Testis (tissue), 3 donors: ENCODE data around the gene PRELID2. TPM values are rescaled to one million over a fixed set of nuclear protein-coding genes. Genes with fewer than 3 reads are reported as not detected.

Experiments
- DNase-seq: peaks from one replicate; pipeline ENCODE4 v3.0.0-alpha.2; 2019
- H3K27ac ChIP-seq, 2 donors: fragments of 200-600 bp; sonication (generic); one replicate each; pipeline ENCODE4 v1.5.1; 2019
- H3K27me3 ChIP-seq: fragments of 200-600 bp; sonication (generic); one replicate; pipeline ENCODE4 v1.5.1; 2019
- H3K36me3 ChIP-seq: fragments of 200-600 bp; sonication (generic); one replicate; pipeline ENCODE4 v1.5.1; 2017; ENCODE audit warnings: low read depth; ENCODE audit errors: missing control alignments
- H3K4me1 ChIP-seq: fragments of 200-600 bp; sonication (generic); one replicate; pipeline ENCODE4 v1.5.1; 2019
- H3K4me3 ChIP-seq, 2 donors: fragments of 200-600 bp; sonication (generic); one replicate each; pipeline ENCODE4 v1.5.1; 2017 to 2019
- H3K9me3 ChIP-seq: fragments of 200-600 bp; sonication (generic); one replicate; pipeline ENCODE4 v1.5.1; 2017
- POLR2A ChIP-seq: fragments of 450-650 bp; IDR thresholded peaks from one replicate; pipeline ENCODE4 v1.6.1; 2017; ENCODE audit warnings: antibody characterized with exemption, mild to moderate bottlenecking, moderate library complexity
- WGBS, 2 donors: methylation state at CpG; one replicate each; pipeline ENCODE4 v1.1.5; 2018; 5-methylcytosine and 5-hydroxymethylcytosine counted together
- intact Hi-C: fragments of 100-400 bp; cut with DNase I; formaldehyde crosslinking; loops from one replicate; pipeline ENCODE4 v1.15.1; 2023; ENCODE audit warnings: low total_unique reads
- polyA plus RNA-seq: library from polyadenylated mRNA; stranded (reverse); fragments of 350-450 nt; fragmentation: Illumina TruSeq; extraction: RNeasy Lipid Tissue Mini Kit (QIAGEN cat#74804); gene quantifications from one replicate; pipeline ENCODE4 v1.2.3, GENCODE V29; 2014; ENCODE audit warnings: low read depth, low replicate concordance; ENCODE audit not compliant: insufficient read depth
- total RNA-seq, 2 donors: library from RNA; depleted of rRNA; stranded (reverse); fragments of >200 nt; gene quantifications; one replicate each; pipeline ENCODE4 v1.2.3, GENCODE V29; 2016
- TF ChIP-seq, protein P1 (sequence below), 3 experiments: fragments of 450-650 bp in 2 of 3; fragments of 200-600 bp in 1 of 3; sonication (generic) in 1 of 3; IDR thresholded peaks; one replicate each; pipeline ENCODE4 v1.5.1; 2016 to 2019; ENCODE audit warnings: antibody characterized with exemption in 3 of 3, mild to moderate bottlenecking in 2 of 3, moderate library complexity in 1 of 3

The PRELID2 gene
- total and polyA plus RNA-seq, 3 donors from 2014 or later: 2.9 to 15.7 (median 13.8) TPM

- 44 to 47% methylated on average over 5 of the region's 5 CpGs for WGBS, 2 donors
- intact Hi-C loops: no loop called here
- Histone ChIP-seq H3K36me3 (no peaks in the 10 kb centered on the region), H3K27me3 (no peaks in the 10 kb centered on the region), H3K9me3 (no peaks in the 10 kb centered on the region), H3K4me3 (no peak overlapping the region), H3K4me1 (no peaks in the 10 kb centered on the region), H3K27ac (no peak overlapping the region)
- DNase-seq: no peak
- TF ChIP-seq, protein P1, sequence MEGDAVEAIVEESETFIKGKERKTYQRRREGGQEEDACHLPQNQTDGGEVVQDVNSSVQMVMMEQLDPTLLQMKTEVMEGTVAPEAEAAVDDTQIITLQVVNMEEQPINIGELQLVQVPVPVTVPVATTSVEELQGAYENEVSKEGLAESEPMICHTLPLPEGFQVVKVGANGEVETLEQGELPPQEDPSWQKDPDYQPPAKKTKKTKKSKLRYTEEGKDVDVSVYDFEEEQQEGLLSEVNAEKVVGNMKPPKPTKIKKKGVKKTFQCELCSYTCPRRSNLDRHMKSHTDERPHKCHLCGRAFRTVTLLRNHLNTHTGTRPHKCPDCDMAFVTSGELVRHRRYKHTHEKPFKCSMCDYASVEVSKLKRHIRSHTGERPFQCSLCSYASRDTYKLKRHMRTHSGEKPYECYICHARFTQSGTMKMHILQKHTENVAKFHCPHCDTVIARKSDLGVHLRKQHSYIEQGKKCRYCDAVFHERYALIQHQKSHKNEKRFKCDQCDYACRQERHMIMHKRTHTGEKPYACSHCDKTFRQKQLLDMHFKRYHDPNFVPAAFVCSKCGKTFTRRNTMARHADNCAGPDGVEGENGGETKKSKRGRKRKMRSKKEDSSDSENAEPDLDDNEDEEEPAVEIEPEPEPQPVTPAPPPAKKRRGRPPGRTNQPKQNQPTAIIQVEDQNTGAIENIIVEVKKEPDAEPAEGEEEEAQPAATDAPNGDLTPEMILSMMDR (IDR thresholded peaks at IDR 0.05): no peak
- TF ChIP-seq POLR2A: no peak
Observed at GRCh38 chr5:145752947-145753346, 82.2 kb downstream of the PRELID2 start.

- 82 to 91% methylated on average over 2 of the region's 2 CpGs for WGBS, 2 donors
- no peaks in the 10 kb centered on the region for H3K9me3 ChIP-seq
- H3K4me3 ChIP-seq: no peak overlapping the region
- no peaks in the 10 kb centered on the region for H3K4me1 ChIP-seq
- H3K27ac ChIP-seq: no peak overlapping the region
- no peaks in the 10 kb centered on the region for H3K27me3 ChIP-seq
- TF ChIP-seq, protein P1 (IDR thresholded peaks at IDR 0.05): no peak
- no peak for TF ChIP-seq POLR2A
- H3K36me3 ChIP-seq: no peaks in the 10 kb centered on the region
- intact Hi-C loops: no loop called here
- DNase-seq: no peak
Observed at GRCh38 chr5:145752534-145752933, 82.6 kb downstream of the PRELID2 start.

DNA sequence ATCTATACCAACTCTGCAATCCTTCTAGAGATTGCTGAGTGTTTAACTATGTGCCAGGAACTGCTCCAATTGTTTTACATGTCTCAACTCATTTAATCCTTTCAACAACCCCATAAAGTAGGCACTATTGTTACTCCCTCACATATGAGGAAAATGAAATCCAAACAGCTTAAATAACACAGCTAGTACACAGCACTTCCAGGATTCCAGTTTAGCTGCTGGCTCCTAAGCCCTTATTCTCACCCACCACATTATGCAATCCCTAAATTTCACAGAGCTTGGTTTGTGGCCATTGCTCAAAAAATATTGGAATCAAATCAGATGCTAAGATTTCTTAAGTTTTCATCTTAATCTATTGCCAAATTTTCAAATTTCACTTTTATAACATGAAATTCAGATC, 84.9 kb downstream of the PRELID2 start:
- H3K27ac ChIP-seq: no peak overlapping the region
- H3K27me3 ChIP-seq: no peaks in the 10 kb centered on the region
- no peaks in the 10 kb centered on the region for H3K9me3 ChIP-seq
- no peaks in the 10 kb centered on the region for H3K4me1 ChIP-seq
- no peak for TF ChIP-seq POLR2A
- TF ChIP-seq, protein P1 (IDR thresholded peaks at IDR 0.05): no peak
- H3K36me3 ChIP-seq: no peaks in the 10 kb centered on the region
- intact Hi-C loops: no loop called here
- H3K4me3 ChIP-seq: no peak overlapping the region
- no peak for DNase-seq

DNA sequence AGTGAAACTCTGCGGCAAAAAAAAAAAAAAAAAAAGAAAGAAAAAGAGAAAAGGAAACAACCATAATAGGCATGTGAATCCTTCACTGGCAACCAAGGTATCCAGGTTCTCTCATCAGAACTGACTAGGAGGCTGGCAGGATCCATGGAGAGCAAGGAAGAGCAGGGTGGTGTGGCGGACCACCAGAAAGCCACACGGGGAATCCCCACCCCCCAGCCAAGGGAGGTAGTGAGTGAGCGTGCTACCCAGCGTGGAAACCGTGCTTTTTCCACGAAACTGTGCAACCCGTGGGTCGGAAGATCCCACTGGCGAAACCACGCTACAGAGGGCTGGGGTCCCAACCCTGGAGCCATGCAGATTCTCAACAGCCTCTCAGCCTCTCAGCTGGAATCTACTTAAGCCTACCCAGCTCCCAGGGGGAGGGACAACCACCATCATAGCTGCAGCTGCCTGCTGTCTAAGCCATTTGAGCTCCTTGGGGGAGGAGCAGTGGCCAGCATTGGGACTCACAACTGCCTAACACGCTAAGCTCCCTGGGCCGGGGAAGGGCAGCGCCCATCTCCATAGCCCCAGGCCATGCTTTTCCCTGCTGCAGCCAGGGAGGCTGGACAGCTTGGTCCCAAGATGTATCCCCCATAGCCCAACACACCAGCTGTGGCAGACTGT, 91.6 kb downstream of the PRELID2 start:
- H3K4me1 ChIP-seq: no peaks in the 10 kb centered on the region
- intact Hi-C loops: no loop called here
- TF ChIP-seq, protein P1 (IDR thresholded peaks at IDR 0.05): no peak
- TF ChIP-seq POLR2A: no peak
- DNase-seq: no peak
- H3K36me3 ChIP-seq: no peaks in the 10 kb centered on the region
- H3K4me3 ChIP-seq: no peak overlapping the region
- H3K27me3 ChIP-seq: no peaks in the 10 kb centered on the region
- H3K27ac ChIP-seq: no peak overlapping the region
- WGBS, 2 donors: 94 to 96% methylated on average over 12 to 14 of the region's 14 CpGs
- H3K9me3 ChIP-seq: no peaks in the 10 kb centered on the region

- H3K27ac ChIP-seq: no peak overlapping the region
- H3K36me3 ChIP-seq: no peaks in the 10 kb centered on the region
- intact Hi-C loops: no loop called here
- H3K4me3 ChIP-seq: no peak overlapping the region
- no peak for DNase-seq
- H3K27me3 ChIP-seq: no peaks in the 10 kb centered on the region
- no peaks in the 10 kb centered on the region for H3K4me1 ChIP-seq
- H3K9me3 ChIP-seq: no peaks in the 10 kb centered on the region
- no peak for TF ChIP-seq POLR2A
- TF ChIP-seq, protein P1 (IDR thresholded peaks at IDR 0.05): no peak
Observed at GRCh38 chr5:145739843-145740242, 95.3 kb downstream of the PRELID2 start.
